Suppressor macrophage treated with lipopolysaccharide for 4 hours (primary cell): ENCODE measurements around the gene ZNF827.

ENCODE experiments used
- DNase-seq: peaks from one replicate; pipeline ENCODE4 v3.0.0-alpha.2; 2020

ZNF827 gene

GRCh38 chr4:145735347-145735675, 203.3 kb downstream of the ZNF827 start:
- DNase-seq: no peak

- no peak for DNase-seq
These were observed 203.9 kb downstream of the ZNF827 start for GRCh38 chr4:145734576-145735346.

- no peak for DNase-seq
These were observed 204.6 kb downstream of the ZNF827 start for GRCh38 chr4:145734031-145734430.

DNA sequence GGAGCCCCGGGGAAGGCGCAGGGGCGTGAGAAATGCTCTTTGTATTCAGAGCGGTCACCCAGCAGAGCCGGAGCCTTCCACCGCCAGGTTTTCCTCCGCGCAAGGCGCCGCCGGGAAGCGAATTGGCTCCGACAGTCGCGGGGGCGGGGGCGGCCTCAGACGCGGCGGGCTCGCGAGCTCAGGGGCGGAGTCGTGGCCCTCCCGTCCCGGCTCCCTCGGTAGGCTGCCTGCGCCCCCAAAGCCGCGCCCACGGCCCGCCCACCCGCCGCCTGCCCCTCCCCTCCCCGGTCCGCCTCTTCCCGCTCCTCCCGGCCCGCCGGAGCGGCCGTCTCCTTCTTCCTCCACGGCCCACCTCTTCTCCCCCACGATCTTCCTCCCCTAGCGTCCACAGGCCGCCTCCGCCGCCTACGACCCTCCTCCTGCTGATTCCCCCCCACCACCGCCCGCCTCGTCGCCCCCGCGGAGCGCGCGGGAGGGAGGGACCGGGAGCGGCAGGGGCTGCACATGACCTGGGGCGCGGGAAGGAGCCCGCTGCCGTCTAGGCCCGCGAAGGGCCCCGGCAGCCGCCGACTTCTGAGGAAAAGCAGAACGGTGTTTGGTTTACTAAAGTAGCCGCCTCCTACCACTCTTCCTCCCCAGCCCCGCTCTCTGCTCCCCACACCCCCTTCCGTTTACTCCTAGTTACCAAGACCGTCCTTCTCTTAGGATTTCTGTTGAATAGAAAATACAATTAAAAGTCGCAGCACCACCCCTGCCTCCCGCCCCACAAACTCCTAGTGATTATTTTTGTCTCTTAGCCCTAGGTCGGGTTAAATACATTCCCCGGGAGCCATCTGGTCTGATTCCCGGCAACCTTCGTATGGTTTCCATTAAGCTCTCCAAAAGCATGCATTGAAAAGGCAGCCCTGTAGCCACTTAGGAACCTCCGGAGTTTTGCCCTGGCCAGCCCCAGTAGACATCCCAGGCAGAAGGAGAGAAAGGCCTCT, 205.4 kb downstream of the ZNF827 start:
- DNase-seq: peak; percentile 85

DNA sequence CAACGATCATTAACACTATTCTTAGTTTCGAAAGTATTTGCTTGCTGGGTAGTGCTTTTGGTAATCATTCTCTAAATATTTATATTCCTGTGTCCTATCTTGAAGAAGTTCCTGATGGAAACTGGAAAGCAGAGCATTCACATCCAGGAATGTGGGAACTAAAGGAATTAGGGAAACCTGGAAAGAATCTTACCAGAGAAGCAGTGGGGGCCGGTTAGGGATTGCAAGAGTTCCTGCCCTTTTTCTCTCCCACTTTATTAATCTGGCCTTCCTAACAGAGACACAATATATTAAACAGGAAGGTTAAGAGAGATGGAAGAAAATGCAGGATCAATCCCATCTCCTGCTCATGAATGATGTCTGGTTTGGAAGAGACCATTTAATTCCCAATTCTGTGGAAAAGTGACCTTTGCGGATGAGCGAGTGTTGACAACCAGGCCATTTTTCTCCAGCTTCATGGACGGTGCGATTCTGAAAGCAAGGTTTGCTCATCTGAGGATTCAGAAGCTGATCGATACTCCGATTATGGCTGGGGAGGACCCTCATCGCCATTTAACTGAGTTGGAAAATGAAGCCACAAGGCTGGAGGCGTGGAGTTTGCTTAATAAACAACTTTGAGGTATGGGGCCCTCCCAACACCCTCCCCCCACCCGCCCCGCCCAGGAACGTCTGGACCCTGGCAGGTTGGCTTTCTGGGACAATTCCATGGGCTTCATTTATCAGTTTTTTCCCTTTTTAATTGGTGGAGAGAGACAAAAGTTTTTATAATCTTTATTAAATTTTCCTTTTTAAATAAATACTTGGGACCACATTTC, 206.4 kb downstream of the ZNF827 start:
- DNase-seq: no peak

- DNase-seq: no peak
These were observed 207.6 kb downstream of the ZNF827 start for GRCh38 chr4:145731028-145731427.

DNA sequence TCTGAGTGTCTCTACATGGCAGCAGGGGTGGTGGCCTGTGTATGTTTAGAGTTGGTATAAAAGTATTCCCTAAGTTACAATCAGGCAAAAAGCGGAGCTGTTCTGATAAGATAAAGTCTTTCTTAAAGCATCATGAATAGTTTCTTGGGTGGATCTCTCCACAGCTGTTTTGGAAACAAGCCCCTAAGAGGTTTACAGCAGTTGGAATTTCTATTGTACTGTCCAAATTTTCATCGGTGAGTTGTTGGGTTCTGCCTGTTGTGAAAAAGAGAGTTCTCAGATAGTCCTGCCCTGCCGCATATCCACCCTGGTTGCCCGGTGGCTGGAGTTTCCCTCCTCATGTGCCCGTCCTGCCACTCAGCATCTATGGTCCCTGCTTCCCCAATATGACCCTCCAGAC, 208.6 kb downstream of the ZNF827 start:
- no peak for DNase-seq

DNA sequence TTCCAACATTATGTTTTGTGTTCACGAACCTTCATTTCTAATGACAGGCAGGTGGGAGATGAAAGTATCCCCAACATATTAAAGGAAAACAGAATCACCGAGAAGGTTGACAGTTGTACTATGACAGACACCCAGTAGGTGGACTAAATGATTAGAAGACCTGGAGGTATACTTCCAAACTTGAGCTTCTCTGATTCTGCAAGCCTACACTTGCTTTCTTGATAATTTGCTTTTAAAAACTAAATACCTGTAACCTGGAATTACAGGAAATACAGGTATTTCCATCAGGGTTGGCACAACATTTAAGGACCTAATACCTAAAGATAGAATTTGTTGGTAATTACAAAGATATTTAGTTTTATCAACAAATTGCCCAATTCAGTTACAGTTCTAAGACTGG, 215.3 kb downstream of the ZNF827 start:
- DNase-seq: no peak

DNA sequence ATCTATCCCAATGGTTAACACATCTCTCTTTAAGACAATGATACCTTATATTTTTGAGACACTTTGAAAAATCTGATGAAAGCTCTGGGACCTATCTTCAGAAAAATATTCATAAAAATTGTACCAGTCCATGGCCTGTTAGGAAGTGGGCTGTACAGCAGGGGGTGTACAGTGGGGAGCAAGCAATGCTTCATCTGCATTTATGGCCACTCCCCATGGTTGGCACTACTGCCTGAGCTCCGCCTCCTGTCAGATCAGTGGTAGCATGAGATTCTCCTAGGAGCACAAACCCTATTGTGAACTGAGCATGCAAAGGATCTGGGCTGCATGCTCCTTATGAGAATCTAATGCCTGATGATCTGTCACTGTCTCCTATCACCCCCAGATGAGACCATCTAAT, 216.1 kb downstream of the ZNF827 start:
- no peak for DNase-seq

DNA sequence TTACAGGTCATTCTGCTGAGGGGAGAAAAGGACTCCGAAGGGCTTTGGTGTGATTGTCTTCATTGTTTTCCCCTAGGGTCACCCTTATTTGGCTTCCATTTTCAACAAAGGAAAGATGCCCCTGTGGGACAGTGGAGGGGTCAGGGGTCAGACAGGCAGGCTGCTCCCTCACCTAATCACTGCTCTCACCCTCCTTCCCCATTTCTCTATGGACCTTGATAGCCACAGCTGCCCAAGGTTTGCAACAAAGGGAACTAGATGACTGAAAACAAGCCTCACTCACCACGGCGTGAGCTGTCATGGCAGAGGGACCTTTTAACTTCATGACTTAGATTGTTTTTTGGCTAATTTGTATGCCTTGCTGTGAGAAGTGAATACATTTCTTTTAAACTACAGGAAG, 218.0 kb downstream of the ZNF827 start:
- DNase-seq: no peak

GRCh38 chr4:145719752-145720624, 218.6 kb downstream of the ZNF827 start:
- DNase-seq: peak; percentile 2

GRCh38 chr4:145716661-145717200, 221.9 kb downstream of the ZNF827 start:
- no peak for DNase-seq

- DNase-seq: no peak
These were observed 222.4 kb downstream of the ZNF827 start for GRCh38 chr4:145716200-145716599.

DNA sequence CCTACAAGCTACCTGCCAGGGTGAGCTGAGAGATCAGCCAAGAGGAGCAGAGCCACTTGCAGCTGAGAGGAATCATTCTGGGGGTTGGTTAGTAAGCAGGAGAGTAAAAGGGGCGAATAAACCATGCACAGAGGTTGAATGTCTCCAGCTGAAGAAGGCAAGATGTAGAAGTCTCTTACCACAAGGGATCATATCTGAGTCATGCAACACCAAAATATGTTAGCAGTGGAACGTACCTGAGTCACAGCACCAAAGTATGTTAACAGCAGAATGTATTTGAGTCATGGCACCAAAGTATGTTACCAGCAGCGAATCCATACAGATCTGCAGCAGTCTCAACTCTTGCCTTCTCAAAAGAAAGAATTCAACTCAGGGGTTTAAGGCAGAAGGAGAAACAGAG, 228.8 kb downstream of the ZNF827 start:
- no peak for DNase-seq

DNA sequence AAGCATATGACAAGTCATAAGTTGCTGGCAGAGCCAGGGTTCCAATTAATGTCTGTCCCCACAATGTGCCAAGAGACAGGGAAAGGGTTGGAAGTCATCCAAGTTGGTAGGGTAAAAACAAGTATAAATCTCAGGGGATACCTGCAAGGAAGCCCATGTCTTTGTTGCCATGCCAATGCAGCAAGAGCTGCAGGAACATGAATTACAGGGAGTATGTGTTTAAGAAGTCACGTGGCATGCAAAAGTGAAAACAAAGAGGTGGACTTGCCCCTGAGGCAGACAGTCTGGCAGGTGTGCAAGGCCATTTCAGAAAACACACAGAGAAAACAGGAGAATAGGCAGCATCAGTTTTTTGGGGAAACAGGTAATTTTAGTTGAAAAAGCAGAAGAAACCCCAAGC, 229.3 kb downstream of the ZNF827 start:
- DNase-seq: no peak
